WTC11 (cell line): Measurements from ENCODE around the gene TAPBP.

Experiments used
- AFF4 ChIP-seq: sonication (generic); formaldehyde crosslinking; IDR thresholded peaks from 2 replicates; pipeline ENCODE4 v1.8.1; 2023; ENCODE audit warnings: mild to moderate bottlenecking, missing genetic modification reagents, borderline replicate concordance
- ATF1 ChIP-seq: sonication (generic); formaldehyde crosslinking; IDR thresholded peaks from 2 replicates; pipeline ENCODE4 v1.8.1; 2023; ENCODE audit warnings: mild to moderate bottlenecking, moderate library complexity, missing genetic modification reagents
- ATF3 ChIP-seq: sonication (generic); formaldehyde crosslinking; conservative IDR thresholded peaks from 2 replicates; pipeline ENCODE4 v1.8.1; 2022; ENCODE audit warnings: mild to moderate bottlenecking, missing genetic modification reagents
- CTCF ChIP-seq: fragments of 200-600 bp; IDR thresholded peaks from 2 replicates; pipeline ENCODE4 v1.8.0; 2022; ENCODE audit warnings: antibody characterized with exemption
- E2F4 ChIP-seq: sonication (generic); formaldehyde crosslinking; IDR thresholded peaks from 2 replicates; pipeline ENCODE4 v1.8.1; 2022; ENCODE audit warnings: low read depth, mild to moderate bottlenecking, moderate library complexity, missing genetic modification reagents, borderline replicate concordance
- HMGXB4 ChIP-seq: sonication (generic); formaldehyde crosslinking; IDR thresholded peaks from 2 replicates; pipeline ENCODE4 v1.8.1; 2023; ENCODE audit warnings: mild to moderate bottlenecking, moderate library complexity, missing genetic modification reagents
- JUN ChIP-seq: sonication (generic); formaldehyde crosslinking; IDR thresholded peaks from 2 replicates; pipeline ENCODE4 v1.8.0; 2023; ENCODE audit warnings: mild to moderate bottlenecking, missing genetic modification reagents
- MAX ChIP-seq: sonication (generic); formaldehyde crosslinking; IDR thresholded peaks from 2 replicates; pipeline ENCODE4 v1.8.0; 2022; ENCODE audit warnings: mild to moderate bottlenecking, missing genetic modification reagents
- NFYB ChIP-seq: sonication (generic); formaldehyde crosslinking; conservative IDR thresholded peaks from 2 replicates; pipeline ENCODE4 v1.8.0; 2022; ENCODE audit warnings: low read depth, missing genetic modification reagents
- TEAD4 ChIP-seq: sonication (generic); formaldehyde crosslinking; IDR thresholded peaks from 2 replicates; pipeline ENCODE4 v1.8.0; 2022; ENCODE audit warnings: mild to moderate bottlenecking, missing genetic modification reagents
- USF1 ChIP-seq: sonication (generic); formaldehyde crosslinking; IDR thresholded peaks from 2 replicates; pipeline ENCODE4 v1.8.0; 2022; ENCODE audit warnings: mild to moderate bottlenecking, missing genetic modification reagents
- ZNF416 ChIP-seq: fragments of 250-450 bp; sonication (Bioruptor Pico); IDR thresholded peaks from 2 replicates; pipeline ENCODE4 v1.9.0; 2021; ENCODE audit warnings: mild to moderate bottlenecking, inconsistent platforms

- TF ChIP-seq CTCF (no peak), MAX (CRISPR knock-in tag) (no peak), NFYB (CRISPR knock-in tag) (no peak), ATF3 (no peak), ATF1 (CRISPR knock-in tag) (no peak), HMGXB4 (CRISPR knock-in tag) (no peak), ZNF416 (CRISPR knock-in tag) (no peak), E2F4 (CRISPR knock-in tag) (no peak), JUN (CRISPR knock-in tag) (no peak), AFF4 (CRISPR knock-in tag) (no peak), TEAD4 (CRISPR knock-in tag) (no peak), USF1 (CRISPR knock-in tag) (no peak)
These were observed 15.2 kb upstream of the TAPBP start for GRCh38 chr6:33329058-33329457.
